ES-I3 (cell line): ENCODE results near the gene COLGALT1.
"Not testable (repeated sequence)": the region's sequence is repeated elsewhere in the genome, so short reads cannot be mapped to it uniquely, and the experiment has no call there.

Experiments
- H3K36me3 ChIP-seq: 2 replicates; pipeline ENCODE4 v1.6.1; 2013; ENCODE audit warnings: mild to moderate bottlenecking, low read length, control low read depth, moderate library complexity; ENCODE audit not compliant: insufficient read depth
- H3K4me1 ChIP-seq: 2 replicates; pipeline ENCODE4 v1.6.1; 2013; ENCODE audit warnings: mild to moderate bottlenecking, control low read depth, low read length; ENCODE audit not compliant: insufficient read depth
- H3K9ac ChIP-seq: 2 replicates; pipeline ENCODE4 v1.6.1; 2013; ENCODE audit warnings: low read depth, mild to moderate bottlenecking, low read length, moderate library complexity
- H3K9me3 ChIP-seq: 2 replicates; pipeline ENCODE4 v1.6.1; 2013; ENCODE audit warnings: mild to moderate bottlenecking, low read length, moderate library complexity; ENCODE audit not compliant: control insufficient read depth, insufficient read depth

The COLGALT1 gene

GRCh38 chr19:17557466-17557865, 2.0 kb downstream of the COLGALT1 start:
- Histone ChIP-seq H3K36me3 (no peaks in the 10 kb centered on the region), H3K4me1 (no peaks in the 10 kb centered on the region; the same call in 1 of the 2 replicates), H3K9me3 (no peaks in the 10 kb centered on the region), H3K9ac (no peak overlapping the region)

DNA sequence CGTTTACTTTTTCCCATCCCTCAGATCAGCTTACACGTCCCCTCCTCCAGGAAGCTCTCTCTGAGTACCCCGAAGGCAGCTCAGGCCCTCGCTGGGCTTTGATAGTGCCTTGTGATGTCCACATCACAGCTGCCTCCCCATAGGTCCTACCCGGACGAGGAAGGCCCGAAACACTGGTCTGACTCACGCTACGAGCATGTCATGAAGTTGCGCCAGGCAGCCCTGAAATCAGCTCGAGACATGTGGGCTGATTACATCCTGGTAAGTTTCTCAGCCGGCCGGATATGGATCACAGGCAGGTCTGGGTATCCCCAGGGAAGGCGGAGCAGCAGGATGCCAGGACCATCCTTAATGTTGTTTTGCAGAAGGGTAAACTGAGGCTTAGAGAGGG, 4.8 kb downstream of the COLGALT1 start:
- no peak overlapping the region for H3K9ac ChIP-seq
- no peaks in the 10 kb centered on the region for H3K4me1 ChIP-seq
- no peaks in the 10 kb centered on the region for H3K36me3 ChIP-seq
- H3K9me3 ChIP-seq, result no peaks in the 10 kb centered on the region

GRCh38 chr19:17562097-17562496, 6.6 kb downstream of the COLGALT1 start:
- Histone ChIP-seq H3K4me1 (no peaks in the 10 kb centered on the region), H3K9me3 (no peaks in the 10 kb centered on the region), H3K36me3 (no peaks in the 10 kb centered on the region), H3K9ac (no peak overlapping the region)

DNA sequence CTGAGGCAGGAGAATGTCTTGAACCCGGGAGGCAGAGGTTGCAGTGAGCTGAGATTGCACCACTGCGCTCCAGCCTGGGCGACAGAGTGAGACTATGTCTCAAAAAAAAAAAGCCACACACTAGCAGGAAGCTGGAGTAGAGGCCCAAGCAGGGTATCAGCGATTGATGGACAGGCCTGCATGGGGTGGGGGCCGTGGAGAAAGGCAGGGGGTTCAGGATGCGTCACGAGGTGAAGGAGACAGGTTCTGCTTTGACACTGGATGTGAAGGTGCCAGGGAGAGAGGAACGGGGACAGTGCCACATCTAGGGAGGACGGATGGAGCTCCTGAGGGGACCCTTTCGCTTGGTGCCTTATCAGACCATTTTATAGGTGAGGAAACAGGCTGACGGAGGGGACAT, 7.1 kb downstream of the COLGALT1 start:
- no peaks in the 10 kb centered on the region for H3K4me1 ChIP-seq
- H3K9me3 ChIP-seq, result no peaks in the 10 kb centered on the region
- no peaks in the 10 kb centered on the region for H3K36me3 ChIP-seq
- no peak overlapping the region for H3K9ac ChIP-seq

DNA sequence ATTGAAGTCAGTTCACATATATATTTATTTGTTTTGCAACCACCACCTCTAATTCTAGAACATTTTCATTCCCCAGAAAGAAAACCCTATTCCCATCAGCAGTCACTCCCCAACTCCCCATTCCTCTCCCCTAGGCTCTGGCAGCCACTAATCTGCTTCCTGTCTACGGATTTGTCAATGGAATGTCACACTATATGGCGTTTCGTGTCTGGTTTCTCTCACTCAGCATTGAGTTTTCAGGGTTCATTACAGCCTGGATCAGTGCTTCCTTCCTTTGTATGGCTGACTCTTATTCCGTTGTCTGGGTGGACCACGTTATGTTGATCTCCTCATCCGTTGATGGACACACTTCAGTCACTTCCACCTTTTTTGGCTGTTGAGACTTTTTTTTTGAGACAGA, 9.3 kb downstream of the COLGALT1 start:
- H3K4me1 ChIP-seq, result no peaks in the 10 kb centered on the region
- no peak overlapping the region for H3K9ac ChIP-seq
- no peaks in the 10 kb centered on the region for H3K9me3 ChIP-seq
- H3K36me3 ChIP-seq, result no peaks in the 10 kb centered on the region

DNA sequence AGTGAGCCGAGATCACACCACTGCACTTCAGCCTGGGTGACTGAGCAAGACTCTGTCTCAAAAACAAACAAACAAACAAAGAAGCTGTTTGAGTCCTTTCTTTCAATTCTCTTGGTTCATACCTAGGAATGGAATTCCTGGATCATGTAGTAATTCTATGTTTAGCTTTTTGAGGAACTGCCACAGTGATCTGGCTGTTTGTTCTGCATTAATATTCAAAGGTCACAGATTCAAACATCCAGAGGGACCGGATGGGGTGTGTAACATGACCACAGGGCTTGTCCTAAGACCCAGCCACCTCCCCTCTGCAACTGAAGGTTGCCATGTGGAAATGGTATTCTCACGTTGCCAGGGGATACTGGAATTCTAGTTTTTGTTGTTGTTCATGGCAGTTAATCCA, 10.2 kb downstream of the COLGALT1 start:
- no peaks in the 10 kb centered on the region for H3K36me3 ChIP-seq
- no peak overlapping the region for H3K9ac ChIP-seq
- H3K4me1 ChIP-seq, result no peaks in the 10 kb centered on the region
- H3K9me3 ChIP-seq, result no peaks in the 10 kb centered on the region

- Histone ChIP-seq H3K4me1 (no peaks in the 10 kb centered on the region), H3K9me3 (no peaks in the 10 kb centered on the region), H3K36me3 (no peaks in the 10 kb centered on the region), H3K9ac (no peak overlapping the region)
These were observed 12.5 kb downstream of the COLGALT1 start for GRCh38 chr19:17567940-17568339.

DNA sequence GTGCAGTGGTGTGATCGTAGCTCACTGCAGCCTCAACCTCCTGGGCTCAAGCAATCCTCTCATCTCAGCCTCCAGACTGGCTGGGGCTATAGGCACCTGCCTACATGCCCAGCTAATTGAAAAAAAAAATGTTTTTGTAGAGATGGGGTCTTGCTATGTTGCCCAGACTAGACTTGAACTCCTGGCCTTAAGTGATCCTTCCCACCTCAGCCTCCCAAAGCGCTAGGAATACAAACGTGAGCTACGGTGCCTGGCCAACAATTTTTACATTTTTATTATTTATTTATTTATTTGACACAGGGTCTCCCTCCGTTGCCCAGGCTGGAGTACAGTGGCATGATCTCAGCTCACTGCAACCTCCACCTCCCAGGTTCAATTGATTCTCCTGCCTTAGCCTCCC, 14.8 kb downstream of the COLGALT1 start:
- not testable (repeated sequence) for H3K36me3 ChIP-seq, H3K9me3 ChIP-seq, H3K9ac ChIP-seq, H3K4me1 ChIP-seq

DNA sequence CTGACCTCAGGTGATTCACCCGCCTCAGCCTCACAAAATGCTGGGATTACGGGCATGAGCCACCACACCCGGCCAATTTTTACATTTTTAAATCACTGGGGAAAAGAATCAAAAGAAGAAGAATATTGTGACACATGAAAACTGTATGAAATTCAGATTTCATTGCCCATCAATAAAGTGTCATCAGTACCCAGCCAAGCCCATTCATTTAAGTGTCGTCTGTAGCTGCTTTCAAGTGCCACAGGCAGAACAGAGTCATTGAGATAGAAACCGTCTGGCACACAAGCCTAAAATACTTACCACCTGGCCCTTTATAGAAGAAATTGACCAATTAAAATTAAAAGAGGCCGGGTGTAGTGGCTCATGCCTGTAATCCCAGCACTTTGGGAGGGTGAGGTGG, 15.3 kb downstream of the COLGALT1 start:
- H3K36me3 ChIP-seq, result peaks cover 2% of the 10 kb centered on the region; the same call in 1 of the 2 replicates
- H3K9ac ChIP-seq, result no peak overlapping the region
- H3K9me3 ChIP-seq, result no peaks in the 10 kb centered on the region
- no peaks in the 10 kb centered on the region for H3K4me1 ChIP-seq

GRCh38 chr19:17572638-17573037, 17.2 kb downstream of the COLGALT1 start:
- Histone ChIP-seq H3K9ac (no peak overlapping the region), H3K4me1 (peaks cover 2% of the 10 kb centered on the region; the same call in 1 of the 2 replicates), H3K36me3 (peaks cover 3% of the 10 kb centered on the region; the same call in 1 of the 2 replicates), H3K9me3 (no peaks in the 10 kb centered on the region)

GRCh38 chr19:17575871-17576757, 20.7 kb downstream of the COLGALT1 start:
- Histone ChIP-seq H3K4me1 (peaks cover 10% of the 10 kb centered on the region; the same call in 1 of the 2 replicates), H3K9me3 (no peaks in the 10 kb centered on the region), H3K9ac (peak overlapping the region; percentile 4; the same call in 1 of the 2 replicates), H3K36me3 (peaks cover 3% of the 10 kb centered on the region; the same call in 1 of the 2 replicates)

- Histone ChIP-seq H3K9ac (peak overlapping the region; percentile 58; the same call in 1 of the 2 replicates), H3K36me3 (peaks cover 3% of the 10 kb centered on the region; the same call in 1 of the 2 replicates), H3K4me1 (peaks cover 10% of the 10 kb centered on the region; the same call in 1 of the 2 replicates), H3K9me3 (no peaks in the 10 kb centered on the region)
These were observed 21.5 kb downstream of the COLGALT1 start for GRCh38 chr19:17576758-17577456.

DNA sequence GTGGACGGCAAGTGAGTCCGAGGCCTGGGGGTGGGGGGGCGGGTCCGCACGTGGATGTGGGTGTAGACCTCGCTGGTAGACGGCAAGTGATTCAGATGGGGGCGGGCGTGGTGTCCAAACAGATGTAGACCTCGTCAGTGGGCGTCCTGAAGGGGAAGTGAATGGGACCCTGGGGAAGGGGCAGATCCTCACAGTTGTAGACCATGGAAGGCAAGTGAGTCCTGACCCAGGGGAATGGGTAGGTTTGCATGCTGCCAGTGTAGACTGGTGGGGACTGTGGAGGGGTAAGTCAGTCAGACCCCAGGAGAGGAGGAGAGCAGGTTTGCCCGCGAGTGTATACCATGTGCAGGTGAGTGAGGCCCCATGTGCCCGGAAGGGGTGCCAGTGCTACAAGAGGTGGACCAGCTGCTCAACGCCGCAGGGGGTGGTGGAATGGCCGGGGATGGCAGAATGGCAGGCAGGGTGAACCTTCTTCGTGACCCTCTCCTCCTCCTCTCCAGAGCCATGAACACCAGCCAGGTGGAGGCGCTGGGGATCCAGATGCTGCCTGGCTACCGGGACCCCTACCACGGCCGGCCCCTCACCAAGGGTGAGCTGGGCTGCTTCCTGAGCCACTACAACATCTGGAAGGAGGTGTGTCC, 22.1 kb downstream of the COLGALT1 start:
- Histone ChIP-seq H3K4me1 (peaks cover 10% of the 10 kb centered on the region; the same call in 1 of the 2 replicates), H3K36me3 (peaks cover 3% of the 10 kb centered on the region; the same call in 1 of the 2 replicates), H3K9me3 (no peaks in the 10 kb centered on the region), H3K9ac (peak overlapping the region; percentile 58; the same call in 1 of the 2 replicates)

- peaks cover 3% of the 10 kb centered on the region; the same call in 1 of the 2 replicates for H3K36me3 ChIP-seq
- peaks cover 10% of the 10 kb centered on the region; the same call in 1 of the 2 replicates for H3K4me1 ChIP-seq
- no peaks in the 10 kb centered on the region for H3K9me3 ChIP-seq
- H3K9ac ChIP-seq, result peak overlapping the region; percentile 17; the same call in 1 of the 2 replicates
These were observed 24.3 kb downstream of the COLGALT1 start for GRCh38 chr19:17579661-17580244.
